H1 (cell line): ENCODE measurements around the gene MSI1. TPM values are rescaled to one million over a fixed set of nuclear protein-coding genes. Genes with fewer than 3 reads are reported as not detected.
A peak's percentile ranks its signal among the peaks of the same experiment; 100 is the strongest.

Experiments
- BCL11A ChIP-seq, 2 experiments: IDR thresholded peaks; one replicate each; pipeline ENCODE4 v1.6.1; 2011; ENCODE audit warnings: low read depth in 2 of 2, low read length in 2 of 2, mild to moderate bottlenecking in 2 of 2
- BRCA1 ChIP-seq: IDR thresholded peaks from 2 replicates; pipeline ENCODE4 v1.6.1; 2012; ENCODE audit warnings: low read depth, low read length, improper control_type of control experiment
- CHD1 ChIP-seq: IDR thresholded peaks from 2 replicates; pipeline ENCODE4 v1.6.1; 2012; ENCODE audit warnings: low read depth, low read length, improper control_type of control experiment
- CHD2 ChIP-seq: IDR thresholded peaks from 2 replicates; pipeline ENCODE4 v1.6.1; 2012; ENCODE audit warnings: low read length, improper control_type of control experiment
- FOSL1 ChIP-seq: IDR thresholded peaks from 2 replicates; pipeline ENCODE4 v1.6.1; 2011; ENCODE audit warnings: mild to moderate bottlenecking, low read depth, low read length, moderate library complexity; ENCODE audit not compliant: insufficient read depth
- GABPA ChIP-seq: IDR thresholded peaks from 2 replicates; pipeline ENCODE4 v1.6.1; 2011; ENCODE audit warnings: mild to moderate bottlenecking, low read length, moderate library complexity, borderline replicate concordance; ENCODE audit not compliant: insufficient read depth
- GTF2F1 ChIP-seq: IDR thresholded peaks from 2 replicates; pipeline ENCODE4 v1.6.1; 2012; ENCODE audit warnings: low read depth, low read length, improper control_type of control experiment, borderline replicate concordance
- JUN ChIP-seq: IDR thresholded peaks from 2 replicates; pipeline ENCODE4 v1.6.1; 2011; ENCODE audit warnings: low read depth, mild to moderate bottlenecking, improper control_type of control experiment, low read length
- JUND ChIP-seq: IDR thresholded peaks from 2 replicates; pipeline ENCODE4 v1.6.1; 2011; ENCODE audit warnings: mild to moderate bottlenecking, improper control_type of control experiment, low read length
- PHF8 ChIP-seq: fragments of 200-600 bp; sonication (generic); conservative IDR thresholded peaks from 2 replicates; pipeline ENCODE4 v1.7.1; 2012; ENCODE audit warnings: low read depth, mild to moderate bottlenecking, inconsistent platforms, low read length, moderate library complexity
- RNF2 ChIP-seq: fragments of 200-900, 300-1000 bp; sonication (generic); IDR thresholded peaks from 2 replicates; pipeline ENCODE4 v1.7.1; 2016; ENCODE audit warnings: borderline replicate concordance, low read depth, mild to moderate bottlenecking, antibody characterized with exemption, low read length; ENCODE audit not compliant: poor library complexity, severe bottlenecking; ENCODE audit errors: missing control alignments
- RXRA ChIP-seq: IDR thresholded peaks from 2 replicates; pipeline ENCODE4 v1.6.1; 2011; ENCODE audit warnings: low read depth, mild to moderate bottlenecking, low read length, moderate library complexity; ENCODE audit not compliant: insufficient read depth
- SIX5 ChIP-seq: IDR thresholded peaks from 2 replicates; pipeline ENCODE4 v1.6.1; 2011; ENCODE audit warnings: mild to moderate bottlenecking, low read depth, low read length
- SP1 ChIP-seq: IDR thresholded peaks from 2 replicates; pipeline ENCODE4 v1.6.1; 2011; ENCODE audit warnings: low read depth, low read length
- SP4 ChIP-seq: IDR thresholded peaks from 2 replicates; pipeline ENCODE4 v1.6.1; 2012; ENCODE audit warnings: low read length, inconsistent platforms
- TAF1 ChIP-seq: IDR thresholded peaks from 2 replicates; pipeline ENCODE4 v1.6.1; 2011; ENCODE audit warnings: mild to moderate bottlenecking, low read depth, low read length
- TCF12 ChIP-seq: IDR thresholded peaks from 2 replicates; pipeline ENCODE4 v1.6.1; 2011; ENCODE audit warnings: low read depth, mild to moderate bottlenecking, low read length
- TEAD4 ChIP-seq: IDR thresholded peaks from 2 replicates; pipeline ENCODE4 v1.6.1; 2012; ENCODE audit warnings: low read depth, low read length, inconsistent platforms, mixed read lengths
- YY1 ChIP-seq: IDR thresholded peaks from 2 replicates; pipeline ENCODE4 v1.6.1; 2011; ENCODE audit warnings: low read depth, mild to moderate bottlenecking, low read length
- polyA plus RNA-seq, 7 experiments: library from polyadenylated mRNA; depleted of rRNA in 3 of 7; stranded (reverse) in 5 of 7; unstranded in 2 of 7; fragments of >200 nt in 5 of 7; fragments of 200-250 nt in 2 of 7; gene quantifications; 1 replicate in 5 of 7; 2 replicates in 1 of 7; 4 replicates in 1 of 7; pipeline versions ENCODE4 v1.2.1 to v1.2.3, GENCODE V29; 2011 to 2013; ENCODE audit warnings: missing spikeins in 2 of 7, mixed read lengths in 2 of 7
- total RNA-seq: library from RNA; stranded (reverse); fragmentation: NEBNext Ultra II Directional; extraction: Animal tissue kit (Norgen Biotek cat#: 25700); gene quantifications from 2 replicates; pipeline ENCODE4 v1.2.1, GENCODE V29; 2021
- TF ChIP-seq, protein P1 (sequence below): IDR thresholded peaks from 2 replicates; pipeline ENCODE4 v1.6.1; 2012; ENCODE audit warnings: low read length, inconsistent platforms

The MSI1 gene
- total and polyA plus RNA-seq, 2 of the 8 experiments (the other 6 are each of a cell fraction or from before 2014, with no cell fraction given): 13.5 to 51.9 TPM

DNA sequence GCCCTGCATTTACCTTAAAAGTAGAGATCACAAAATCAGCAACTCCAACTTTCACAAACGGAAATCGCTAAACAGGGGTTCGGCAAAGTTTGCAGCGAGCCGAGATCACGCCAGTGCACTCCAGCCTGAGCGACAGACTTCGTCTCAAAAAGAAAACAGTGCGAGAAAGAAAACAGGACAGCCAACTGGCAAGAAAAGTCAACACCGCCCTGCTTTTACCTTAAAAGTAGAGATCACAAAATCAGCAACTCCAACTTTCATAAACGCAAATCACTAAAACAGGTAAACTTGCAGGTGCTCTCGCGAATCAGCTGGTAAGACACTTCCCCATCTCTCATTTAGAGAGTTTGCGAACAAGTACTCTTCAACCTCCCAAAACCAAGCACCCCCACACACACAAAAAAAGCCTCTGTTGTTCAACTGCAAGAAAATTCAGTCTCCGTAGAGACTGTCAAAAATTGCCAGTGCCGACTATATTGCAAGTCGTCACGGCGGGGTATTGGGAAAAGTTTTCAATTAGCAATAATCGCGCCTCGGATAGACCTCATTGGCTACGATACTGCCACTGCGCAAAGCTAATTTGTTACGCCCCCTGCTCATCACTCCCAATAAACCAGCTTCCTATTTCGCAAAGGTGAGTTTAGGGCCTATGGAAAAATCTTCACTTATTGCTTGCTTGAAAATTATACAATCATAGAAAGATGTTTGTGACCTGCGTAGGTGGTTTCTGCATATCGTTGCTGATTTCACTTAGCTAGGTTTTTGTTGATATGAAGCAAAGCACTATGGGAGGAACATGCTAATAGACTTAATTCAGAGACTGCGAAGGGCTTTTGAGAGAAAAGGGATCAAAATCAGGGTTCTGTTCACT is 76.1 kb downstream of the MSI1 start, which contains the start of gene RNU4-1 (continued):
- TF ChIP-seq TCF12: 0 out of 2 replicates have a peak, but pooled peaks have one; percentile 47
- TF ChIP-seq CHD2: 0 out of 2 replicates have a peak, but pooled peaks have one; percentile 33
- TF ChIP-seq YY1: peak; percentile 41; the same call in 1 of the 2 replicates
- TF ChIP-seq SP1: peak; percentile 95
- no peak for TF ChIP-seq CHD1
- TF ChIP-seq BCL11A (IDR thresholded peaks at IDR 0.05; ENCODE audit: low read depth in 2 of 2, low read length in 2 of 2): peak in 1 of 2 experiments; percentile 1
- TF ChIP-seq, protein P1, sequence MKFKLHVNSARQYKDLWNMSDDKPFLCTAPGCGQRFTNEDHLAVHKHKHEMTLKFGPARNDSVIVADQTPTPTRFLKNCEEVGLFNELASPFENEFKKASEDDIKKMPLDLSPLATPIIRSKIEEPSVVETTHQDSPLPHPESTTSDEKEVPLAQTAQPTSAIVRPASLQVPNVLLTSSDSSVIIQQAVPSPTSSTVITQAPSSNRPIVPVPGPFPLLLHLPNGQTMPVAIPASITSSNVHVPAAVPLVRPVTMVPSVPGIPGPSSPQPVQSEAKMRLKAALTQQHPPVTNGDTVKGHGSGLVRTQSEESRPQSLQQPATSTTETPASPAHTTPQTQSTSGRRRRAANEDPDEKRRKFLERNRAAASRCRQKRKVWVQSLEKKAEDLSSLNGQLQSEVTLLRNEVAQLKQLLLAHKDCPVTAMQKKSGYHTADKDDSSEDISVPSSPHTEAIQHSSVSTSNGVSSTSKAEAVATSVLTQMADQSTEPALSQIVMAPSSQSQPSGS: peak; percentile 98
- peak; percentile 92; the same call in 1 of the 2 replicates for TF ChIP-seq SP4
- TF ChIP-seq TEAD4: no peak
- no peak for TF ChIP-seq BRCA1
- TF ChIP-seq JUN: no peak
- TF ChIP-seq FOSL1: no peak
- TF ChIP-seq GTF2F1: peak; percentile 100
- no peak for TF ChIP-seq SIX5
- TF ChIP-seq JUND: peak; percentile 79
- TF ChIP-seq PHF8: no peak
- TF ChIP-seq TAF1: peak; percentile 22; the same call in 1 of the 2 replicates
- TF ChIP-seq RNF2: no peak
- TF ChIP-seq GABPA: no peak
- TF ChIP-seq RXRA: no peak
